Measurements from ENCODE around the gene TUBB3. TPM values are rescaled to one million over a fixed set of nuclear protein-coding genes. Genes with fewer than 3 reads are reported as not detected.

TUBB3 gene
- total and polyA plus RNA-seq, 2 of the 8 experiments (the other 6 are each of a cell fraction or from before 2014, with no cell fraction given): 275 to 393 TPM

- TF ChIP-seq ATF3 (IDR thresholded peaks at IDR 0.05; ENCODE audit: insufficient read depth, low read depth, low read length) (no peak), SIRT6 (IDR thresholded peaks at IDR 0.05; ENCODE audit: low read length) (no peak), BRCA1 (IDR thresholded peaks at IDR 0.05; ENCODE audit: low read depth, low read length) (no peak), CHD2 (IDR thresholded peaks at IDR 0.05; ENCODE audit: low read length) (no peak), POLR2A (IDR thresholded peaks at IDR 0.05; ENCODE audit: control extremely low read depth in 1 of 2, low read depth in 2 of 2, low read length in 2 of 2) (no peak)
Measured at GRCh38 chr16:89944773-89945172, 21.6 kb downstream of the TUBB3 start (continued).
